Neural cell (in vitro differentiated cells): ENCODE results near the gene ANKS1B. TPM values are rescaled to one million over a fixed set of nuclear protein-coding genes. Genes with fewer than 3 reads are reported as not detected.

Source experiments
- H2AFZ ChIP-seq: fragments of 200-600, 300-800 bp; sonication (generic), shearing (Covaris generic); 2 replicates; pipeline ENCODE4 v1.6.0; 2014; ENCODE audit warnings: low read depth, mild to moderate bottlenecking, antibody characterized with exemption, low read length, moderate library complexity
- H3F3A ChIP-seq: fragments of 200-600 bp; shearing (Covaris generic); 2 replicates; pipeline ENCODE4 v1.6.1; 2016; ENCODE audit warnings: mild to moderate bottlenecking, moderate library complexity, mixed read lengths, antibody characterized with exemption, low read length; ENCODE audit not compliant: insufficient read depth, poor library complexity, severe bottlenecking
- H3K27ac ChIP-seq: fragments of 200-600, 300-800 bp; sonication (generic), shearing (Covaris generic); 2 replicates; pipeline ENCODE4 v1.5.1; 2014; ENCODE audit warnings: mild to moderate bottlenecking, low read length, moderate library complexity
- H3K27me3 ChIP-seq: fragments of 300-800, 200-600 bp; sonication (generic), shearing (Covaris generic); 2 replicates; pipeline ENCODE4 v1.6.0; 2014; ENCODE audit warnings: mild to moderate bottlenecking, low read depth, low read length, moderate library complexity; ENCODE audit not compliant: insufficient read depth
- H3K36me3 ChIP-seq: fragments of 300-800, 200-600 bp; sonication (generic), shearing (Covaris generic); 2 replicates; pipeline ENCODE4 v1.5.1; 2014; ENCODE audit warnings: mild to moderate bottlenecking, antibody characterized with exemption, low read length, moderate library complexity; ENCODE audit not compliant: insufficient read depth
- H3K4me2 ChIP-seq: fragments of 300-800, 200-600 bp; sonication (generic), shearing (Covaris generic); 2 replicates; pipeline ENCODE4 v1.6.0; 2014; ENCODE audit warnings: mild to moderate bottlenecking, low read length
- H3K4me3 ChIP-seq: fragments of 300-800, 200-600 bp; sonication (generic), shearing (Covaris generic); 2 replicates; pipeline ENCODE4 v1.5.1; 2014; ENCODE audit warnings: mild to moderate bottlenecking, low read length, moderate library complexity
- H3K79me2 ChIP-seq: fragments of 200-600 bp; shearing (Covaris generic); replicated peaks from 2 replicates; pipeline ENCODE4 v1.6.0; 2014; ENCODE audit warnings: mild to moderate bottlenecking, low read length, moderate library complexity; ENCODE audit not compliant: insufficient read depth
- H3K9ac ChIP-seq: fragments of 300-800, 200-600 bp; sonication (generic), shearing (Covaris generic); 2 replicates; pipeline ENCODE4 v1.6.1; 2016; ENCODE audit warnings: mild to moderate bottlenecking, low read length, mixed read lengths
- H3K9me2 ChIP-seq: fragments of 200-600 bp; shearing (Covaris generic); 2 replicates; pipeline ENCODE4 v1.6.1; 2016; ENCODE audit warnings: mild to moderate bottlenecking, low read length, mixed read lengths; ENCODE audit not compliant: insufficient read depth
- H3K9me3 ChIP-seq: fragments of 200-600, 300-800 bp; sonication (generic), shearing (Covaris generic); 2 replicates; pipeline ENCODE4 v1.6.1; 2016; ENCODE audit warnings: mild to moderate bottlenecking, mixed run types, low read length, moderate library complexity, mixed read lengths
- H4K20me1 ChIP-seq: fragments of 200-600 bp; shearing (Covaris generic); 2 replicates; pipeline ENCODE4 v1.6.1; 2016; ENCODE audit warnings: mild to moderate bottlenecking, mixed run types; ENCODE audit not compliant: insufficient read depth
- CTCF ChIP-seq: fragments of 450-650 bp; IDR thresholded peaks from 2 replicates; pipeline ENCODE4 v1.5.1; 2014; ENCODE audit warnings: antibody characterized with exemption, mild to moderate bottlenecking, moderate library complexity; ENCODE audit not compliant: poor library complexity, severe bottlenecking
- EP300 ChIP-seq: fragments of 450-650 bp; conservative IDR thresholded peaks from 2 replicates; pipeline ENCODE4 v1.6.1; 2014; ENCODE audit warnings: antibody characterized with exemption, mild to moderate bottlenecking, moderate library complexity; ENCODE audit not compliant: poor library complexity, severe bottlenecking
- EZH2 ChIP-seq: fragments of 200-600, 300-800 bp; shearing (Covaris generic), sonication (generic); IDR thresholded peaks from 2 replicates; pipeline ENCODE4 v1.6.1; 2014; ENCODE audit warnings: antibody characterized with exemption, low read length, borderline replicate concordance, mild to moderate bottlenecking; ENCODE audit not compliant: insufficient read depth, poor library complexity, severe bottlenecking
- MXI1 ChIP-seq: fragments of 450-650 bp; conservative IDR thresholded peaks from 2 replicates; pipeline ENCODE4 v1.6.1; 2014; ENCODE audit warnings: antibody characterized with exemption, mild to moderate bottlenecking; ENCODE audit not compliant: poor library complexity, severe bottlenecking
- POLR2AphosphoS5 ChIP-seq: IDR thresholded peaks from 2 replicates; pipeline ENCODE4 v1.6.1; 2012
- RAD21 ChIP-seq: fragments of 450-650 bp; conservative IDR thresholded peaks from 2 replicates; pipeline ENCODE4 v1.6.1; 2014; ENCODE audit warnings: antibody characterized with exemption, mild to moderate bottlenecking, moderate library complexity
- SMC3 ChIP-seq: fragments of 450-650 bp; conservative IDR thresholded peaks from 2 replicates; pipeline ENCODE4 v1.6.1; 2014; ENCODE audit warnings: antibody characterized with exemption, mild to moderate bottlenecking, moderate library complexity; ENCODE audit not compliant: poor library complexity
- TAF1 ChIP-seq: IDR thresholded peaks from 2 replicates; pipeline ENCODE4 v1.6.1; 2012; ENCODE audit warnings: low read depth
- polyA plus RNA-seq: library from polyadenylated mRNA; depleted of rRNA; stranded (reverse); fragments of >200 nt; gene quantifications from 2 replicates; pipeline ENCODE4 v1.2.3, GENCODE V29; 2014
- TF ChIP-seq, protein P1 (sequence below): IDR thresholded peaks from 2 replicates; pipeline ENCODE4 v1.6.1; 2012; ENCODE audit warnings: borderline replicate concordance

The ANKS1B gene
- polyA plus RNA-seq, 1 donor from 2014 or later, result 65.6 TPM

- H3K79me2 ChIP-seq, result peaks cover 14% of the 10 kb centered on the region
- H3K27ac ChIP-seq, result peak overlapping the region; percentile 59
- H4K20me1 ChIP-seq, result no peaks in the 10 kb centered on the region
- H3K4me3 ChIP-seq, result peak overlapping the region; percentile 76
- H3F3A ChIP-seq, result peaks cover 3% of the 10 kb centered on the region
- H3K9me3 ChIP-seq, result no peaks in the 10 kb centered on the region
- H2AFZ ChIP-seq, result no peak overlapping the region
- TF ChIP-seq EZH2, result no peak
- peak; percentile 14 for TF ChIP-seq SMC3
- TF ChIP-seq MXI1, result peak; percentile 6
- TF ChIP-seq, protein P1, sequence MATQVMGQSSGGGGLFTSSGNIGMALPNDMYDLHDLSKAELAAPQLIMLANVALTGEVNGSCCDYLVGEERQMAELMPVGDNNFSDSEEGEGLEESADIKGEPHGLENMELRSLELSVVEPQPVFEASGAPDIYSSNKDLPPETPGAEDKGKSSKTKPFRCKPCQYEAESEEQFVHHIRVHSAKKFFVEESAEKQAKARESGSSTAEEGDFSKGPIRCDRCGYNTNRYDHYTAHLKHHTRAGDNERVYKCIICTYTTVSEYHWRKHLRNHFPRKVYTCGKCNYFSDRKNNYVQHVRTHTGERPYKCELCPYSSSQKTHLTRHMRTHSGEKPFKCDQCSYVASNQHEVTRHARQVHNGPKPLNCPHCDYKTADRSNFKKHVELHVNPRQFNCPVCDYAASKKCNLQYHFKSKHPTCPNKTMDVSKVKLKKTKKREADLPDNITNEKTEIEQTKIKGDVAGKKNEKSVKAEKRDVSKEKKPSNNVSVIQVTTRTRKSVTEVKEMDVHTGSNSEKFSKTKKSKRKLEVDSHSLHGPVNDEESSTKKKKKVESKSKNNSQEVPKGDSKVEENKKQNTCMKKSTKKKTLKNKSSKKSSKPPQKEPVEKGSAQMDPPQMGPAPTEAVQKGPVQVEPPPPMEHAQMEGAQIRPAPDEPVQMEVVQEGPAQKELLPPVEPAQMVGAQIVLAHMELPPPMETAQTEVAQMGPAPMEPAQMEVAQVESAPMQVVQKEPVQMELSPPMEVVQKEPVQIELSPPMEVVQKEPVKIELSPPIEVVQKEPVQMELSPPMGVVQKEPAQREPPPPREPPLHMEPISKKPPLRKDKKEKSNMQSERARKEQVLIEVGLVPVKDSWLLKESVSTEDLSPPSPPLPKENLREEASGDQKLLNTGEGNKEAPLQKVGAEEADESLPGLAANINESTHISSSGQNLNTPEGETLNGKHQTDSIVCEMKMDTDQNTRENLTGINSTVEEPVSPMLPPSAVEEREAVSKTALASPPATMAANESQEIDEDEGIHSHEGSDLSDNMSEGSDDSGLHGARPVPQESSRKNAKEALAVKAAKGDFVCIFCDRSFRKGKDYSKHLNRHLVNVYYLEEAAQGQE, result peak; percentile 0
- H3K4me2 ChIP-seq, result peak overlapping the region; percentile 89
- no peaks in the 10 kb centered on the region for H3K9me2 ChIP-seq
- peak overlapping the region; percentile 78 for H3K9ac ChIP-seq
- no peaks in the 10 kb centered on the region for H3K36me3 ChIP-seq
- H3K27me3 ChIP-seq, result no peaks in the 10 kb centered on the region
These were observed 1090.9 kb downstream of the ANKS1B start for GRCh38 chr12:98893675-98894411.

DNA sequence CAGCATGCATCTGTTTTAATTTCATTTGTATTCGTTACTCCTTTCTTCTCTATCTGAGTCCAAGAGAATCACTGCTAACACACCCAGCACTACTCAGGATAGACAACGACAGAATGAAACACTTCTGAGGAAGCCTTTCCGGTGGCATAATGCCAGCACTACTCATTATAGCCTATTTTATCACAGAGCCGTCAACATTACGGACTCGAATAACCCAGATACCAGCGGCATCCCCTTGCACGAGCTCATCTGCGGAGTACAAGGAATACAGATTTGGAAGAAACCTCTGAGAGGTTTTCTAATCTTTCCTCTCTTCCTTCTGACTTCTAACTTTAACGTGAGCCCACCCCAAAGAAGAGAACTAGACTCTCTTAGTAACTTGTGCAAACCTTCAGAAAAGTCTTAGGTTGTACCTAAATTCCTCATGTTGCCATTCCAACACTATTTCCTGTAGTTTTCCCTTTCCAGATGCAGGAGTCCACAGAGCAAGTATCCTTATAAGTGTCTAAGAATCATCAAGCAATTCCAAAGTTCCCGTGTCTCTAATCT is 1091.5 kb downstream of the ANKS1B start:
- H3K9me2 ChIP-seq, result no peaks in the 10 kb centered on the region
- H3K36me3 ChIP-seq, result no peaks in the 10 kb centered on the region
- no peak overlapping the region for H3K27ac ChIP-seq
- no peaks in the 10 kb centered on the region for H4K20me1 ChIP-seq
- TF ChIP-seq EP300 (no peak), RAD21 (no peak), TAF1 (no peak), CTCF (no peak), SMC3 (no peak), POLR2AphosphoS5 (no peak), EZH2 (no peak)
- TF ChIP-seq, protein P1, result no peak
- H3K9me3 ChIP-seq, result no peaks in the 10 kb centered on the region
- no peak overlapping the region for H2AFZ ChIP-seq
- H3K79me2 ChIP-seq, result peaks cover 21% of the 10 kb centered on the region
- no peaks in the 10 kb centered on the region for H3K27me3 ChIP-seq
- peak overlapping the region; percentile 89 for H3K4me2 ChIP-seq
- peak overlapping the region; percentile 76 for H3K4me3 ChIP-seq
- H3F3A ChIP-seq, result peaks cover 3% of the 10 kb centered on the region
- peak overlapping the region; percentile 78 for H3K9ac ChIP-seq
